WTC11 (cell line): ENCODE data around the gene RIPOR1. TPM values are rescaled to one million over a fixed set of nuclear protein-coding genes. Genes with fewer than 3 reads are reported as not detected.

ENCODE experiments used
- ATAC-seq: fragments of 200-7000 bp; cut with Tn5 transposase; 2 replicates; pipeline ENCODE4 v1.10.0; 2021; ENCODE audit warnings: mild to moderate bottlenecking, moderate library complexity
- CTCF ChIA-PET: fragments of 300-600 bp; sonication (Branson Sonifier 250); formaldehyde crosslinking; loops from one replicate; lab custom pipeline; 2021; ENCODE audit warnings: antibody characterized with exemption; lab: Charles Lee
- POLR2A ChIA-PET: fragments of 350-600 bp; sonication (Branson Sonifier 250); formaldehyde crosslinking; loops from one replicate; lab custom pipeline; 2021; ENCODE audit warnings: antibody characterized with exemption; lab: Charles Lee
- DNase-seq: peaks from one replicate; pipeline ENCODE4 v3.0.0; 2021; ENCODE audit warnings: low spot score
- H3K27ac Mint-ChIP-seq: 2 replicates; pipeline ENCODE4 v1.8.0; 2021; ENCODE audit warnings: mixed read lengths
- H3K27me3 Mint-ChIP-seq: 2 replicates; pipeline ENCODE4 v1.8.0; 2021; ENCODE audit warnings: low read depth, mild to moderate bottlenecking, moderate library complexity, mixed read lengths
- H3K36me3 Mint-ChIP-seq: 2 replicates; pipeline ENCODE4 v1.8.0; 2021; ENCODE audit warnings: mixed read lengths
- H3K4me1 Mint-ChIP-seq: 2 replicates; pipeline ENCODE4 v1.8.0; 2022; ENCODE audit warnings: mixed read lengths
- H3K4me3 Mint-ChIP-seq: 2 replicates; pipeline ENCODE4 v1.8.0; 2021; ENCODE audit warnings: mild to moderate bottlenecking, moderate library complexity, mixed read lengths
- H3K9me3 Mint-ChIP-seq: 2 replicates; pipeline ENCODE4 v1.8.0; 2021; ENCODE audit warnings: mixed read lengths
- CBFB ChIP-seq: sonication (generic); formaldehyde crosslinking; IDR thresholded peaks from 2 replicates; pipeline ENCODE4 v1.8.1; 2022; ENCODE audit warnings: mild to moderate bottlenecking, low read depth, missing genetic modification reagents
- CREB1 ChIP-seq: sonication (generic); formaldehyde crosslinking; IDR thresholded peaks from 2 replicates; pipeline ENCODE4 v1.8.0; 2023; ENCODE audit warnings: mild to moderate bottlenecking, missing genetic modification reagents
- ESRRA ChIP-seq: sonication (generic); formaldehyde crosslinking; IDR thresholded peaks from 2 replicates; pipeline ENCODE4 v1.8.1; 2022; ENCODE audit warnings: mild to moderate bottlenecking, missing genetic modification reagents, borderline replicate concordance
- HMGA2 ChIP-seq: fragments of 250-450 bp; sonication (Bioruptor Pico); IDR thresholded peaks from 2 replicates; pipeline ENCODE4 v1.4.0; 2021; ENCODE audit warnings: mild to moderate bottlenecking, moderate library complexity
- NFATC4 ChIP-seq: fragments of 250-450 bp; sonication (Bioruptor Pico); IDR thresholded peaks from 2 replicates; pipeline ENCODE4 v1.9.0; 2021; ENCODE audit warnings: mild to moderate bottlenecking
- NFYB ChIP-seq: sonication (generic); formaldehyde crosslinking; conservative IDR thresholded peaks from 2 replicates; pipeline ENCODE4 v1.8.0; 2022; ENCODE audit warnings: low read depth, missing genetic modification reagents
- NR2C2 ChIP-seq: sonication (generic); formaldehyde crosslinking; IDR thresholded peaks from 2 replicates; pipeline ENCODE4 v1.8.0; 2022; ENCODE audit warnings: mild to moderate bottlenecking, missing genetic modification reagents
- SP1 ChIP-seq: sonication (generic); formaldehyde crosslinking; conservative IDR thresholded peaks from 2 replicates; pipeline ENCODE4 v1.8.1; 2022; ENCODE audit warnings: missing genetic modification reagents
- TEAD4 ChIP-seq: sonication (generic); formaldehyde crosslinking; IDR thresholded peaks from 2 replicates; pipeline ENCODE4 v1.8.0; 2022; ENCODE audit warnings: mild to moderate bottlenecking, missing genetic modification reagents
- ZNF317 ChIP-seq: sonication (generic); formaldehyde crosslinking; IDR thresholded peaks from 2 replicates; pipeline ENCODE4 v1.8.1; 2023; ENCODE audit warnings: low read depth, mild to moderate bottlenecking, moderate library complexity, missing genetic modification reagents, borderline replicate concordance
- ZNF416 ChIP-seq: fragments of 250-450 bp; sonication (Bioruptor Pico); IDR thresholded peaks from 2 replicates; pipeline ENCODE4 v1.9.0; 2021; ENCODE audit warnings: mild to moderate bottlenecking, inconsistent platforms
- total RNA-seq: library from RNA; stranded (reverse); gene quantifications from 3 replicates; pipeline ENCODE4 v1.2.3, GENCODE V29; 2021
- TF ChIP-seq, protein P1 (sequence below): fragments of 250-450 bp; sonication (Bioruptor Pico); IDR thresholded peaks from 2 replicates; pipeline ENCODE4 v1.9.0; 2021; ENCODE audit warnings: mild to moderate bottlenecking
- TF ChIP-seq, protein P2 (sequence below): sonication (generic); formaldehyde crosslinking; IDR thresholded peaks from 2 replicates; pipeline ENCODE4 v1.8.0; 2022; ENCODE audit warnings: mild to moderate bottlenecking, missing genetic modification reagents
- TF ChIP-seq, protein P3 (sequence below): sonication (generic); formaldehyde crosslinking; IDR thresholded peaks from 2 replicates; pipeline ENCODE4 v1.8.1; 2023; ENCODE audit warnings: mild to moderate bottlenecking, missing genetic modification reagents, borderline replicate concordance
- TF ChIP-seq, protein P4 (sequence below): sonication (generic); formaldehyde crosslinking; IDR thresholded peaks from 2 replicates; pipeline ENCODE4 v1.8.0; 2023; ENCODE audit warnings: missing genetic modification reagents, mild to moderate bottlenecking, borderline replicate concordance
- TF ChIP-seq, protein P5 (sequence below): sonication (generic); formaldehyde crosslinking; IDR thresholded peaks from 2 replicates; pipeline ENCODE4 v1.8.1; 2023; ENCODE audit warnings: mild to moderate bottlenecking, missing genetic modification reagents, moderate library complexity
- TF ChIP-seq, protein P6 (sequence below): sonication (generic); formaldehyde crosslinking; IDR thresholded peaks from 2 replicates; pipeline ENCODE4 v1.8.1; 2022; ENCODE audit warnings: low read depth, mild to moderate bottlenecking, moderate library complexity, missing genetic modification reagents, borderline replicate concordance
- TF ChIP-seq, protein P7 (sequence below): sonication (generic); formaldehyde crosslinking; IDR thresholded peaks from 2 replicates; pipeline ENCODE4 v1.8.0; 2022; ENCODE audit warnings: mild to moderate bottlenecking, missing genetic modification reagents

RIPOR1 gene
- total RNA-seq, 1 experiment from 2014 or later: 14.9 TPM

DNA sequence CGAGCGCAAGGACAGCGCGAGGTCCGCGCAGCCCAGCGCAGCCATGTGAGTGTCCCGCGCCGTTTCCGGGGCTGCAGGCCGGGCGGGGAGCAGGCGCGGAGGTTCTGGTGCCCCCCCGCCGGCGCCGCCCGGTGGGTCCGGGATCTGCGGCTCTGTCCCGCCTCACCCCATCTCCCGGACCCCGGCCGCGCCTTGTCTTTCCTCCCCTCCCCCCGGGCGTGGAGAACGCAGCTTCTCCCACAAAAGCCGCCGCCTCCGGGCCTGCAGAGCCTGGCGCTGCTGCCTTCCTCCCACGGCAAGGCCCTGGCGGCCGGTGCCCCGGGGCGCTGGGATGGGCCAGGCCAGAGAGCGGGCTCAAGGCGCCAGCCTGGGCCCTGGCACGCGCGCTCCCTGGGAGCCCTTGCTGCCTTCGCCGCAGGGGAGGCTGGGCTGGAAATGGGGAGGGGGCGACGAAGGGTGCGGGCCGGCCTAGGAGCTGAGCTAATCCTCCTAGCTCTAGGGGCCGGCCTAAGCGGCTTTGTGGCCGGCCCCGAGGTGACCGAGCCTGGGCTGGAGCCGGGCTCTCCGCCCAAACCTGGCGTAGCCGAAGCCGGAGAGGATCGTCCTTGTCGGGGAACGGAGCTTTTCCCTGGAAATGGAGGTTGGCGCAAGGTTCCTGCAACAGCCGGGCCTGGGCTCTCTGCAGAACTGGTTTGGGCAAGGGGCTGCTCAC, 397 bp downstream of the RIPOR1 start (continued):
- TF ChIP-seq, protein P1, sequence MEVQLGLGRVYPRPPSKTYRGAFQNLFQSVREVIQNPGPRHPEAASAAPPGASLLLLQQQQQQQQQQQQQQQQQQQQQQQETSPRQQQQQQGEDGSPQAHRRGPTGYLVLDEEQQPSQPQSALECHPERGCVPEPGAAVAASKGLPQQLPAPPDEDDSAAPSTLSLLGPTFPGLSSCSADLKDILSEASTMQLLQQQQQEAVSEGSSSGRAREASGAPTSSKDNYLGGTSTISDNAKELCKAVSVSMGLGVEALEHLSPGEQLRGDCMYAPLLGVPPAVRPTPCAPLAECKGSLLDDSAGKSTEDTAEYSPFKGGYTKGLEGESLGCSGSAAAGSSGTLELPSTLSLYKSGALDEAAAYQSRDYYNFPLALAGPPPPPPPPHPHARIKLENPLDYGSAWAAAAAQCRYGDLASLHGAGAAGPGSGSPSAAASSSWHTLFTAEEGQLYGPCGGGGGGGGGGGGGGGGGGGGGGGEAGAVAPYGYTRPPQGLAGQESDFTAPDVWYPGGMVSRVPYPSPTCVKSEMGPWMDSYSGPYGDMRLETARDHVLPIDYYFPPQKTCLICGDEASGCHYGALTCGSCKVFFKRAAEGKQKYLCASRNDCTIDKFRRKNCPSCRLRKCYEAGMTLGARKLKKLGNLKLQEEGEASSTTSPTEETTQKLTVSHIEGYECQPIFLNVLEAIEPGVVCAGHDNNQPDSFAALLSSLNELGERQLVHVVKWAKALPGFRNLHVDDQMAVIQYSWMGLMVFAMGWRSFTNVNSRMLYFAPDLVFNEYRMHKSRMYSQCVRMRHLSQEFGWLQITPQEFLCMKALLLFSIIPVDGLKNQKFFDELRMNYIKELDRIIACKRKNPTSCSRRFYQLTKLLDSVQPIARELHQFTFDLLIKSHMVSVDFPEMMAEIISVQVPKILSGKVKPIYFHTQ: no peak
- TF ChIP-seq, protein P2, sequence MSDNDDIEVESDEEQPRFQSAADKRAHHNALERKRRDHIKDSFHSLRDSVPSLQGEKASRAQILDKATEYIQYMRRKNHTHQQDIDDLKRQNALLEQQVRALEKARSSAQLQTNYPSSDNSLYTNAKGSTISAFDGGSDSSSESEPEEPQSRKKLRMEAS (CRISPR knock-in tag): 0 out of 2 replicates have a peak, but pooled peaks have one; percentile 9
- TF ChIP-seq NFATC4 (CRISPR knock-in tag): no peak
- TF ChIP-seq ZNF317 (CRISPR knock-in tag): no peak; the same call in 1 of the 2 replicates
- TF ChIP-seq HMGA2 (CRISPR knock-in tag): no peak
- no peak for TF ChIP-seq CREB1 (CRISPR knock-in tag)
- TF ChIP-seq CBFB (CRISPR knock-in tag): no peak
- TF ChIP-seq NR2C2 (CRISPR knock-in tag): no peak
- TF ChIP-seq, protein P3, sequence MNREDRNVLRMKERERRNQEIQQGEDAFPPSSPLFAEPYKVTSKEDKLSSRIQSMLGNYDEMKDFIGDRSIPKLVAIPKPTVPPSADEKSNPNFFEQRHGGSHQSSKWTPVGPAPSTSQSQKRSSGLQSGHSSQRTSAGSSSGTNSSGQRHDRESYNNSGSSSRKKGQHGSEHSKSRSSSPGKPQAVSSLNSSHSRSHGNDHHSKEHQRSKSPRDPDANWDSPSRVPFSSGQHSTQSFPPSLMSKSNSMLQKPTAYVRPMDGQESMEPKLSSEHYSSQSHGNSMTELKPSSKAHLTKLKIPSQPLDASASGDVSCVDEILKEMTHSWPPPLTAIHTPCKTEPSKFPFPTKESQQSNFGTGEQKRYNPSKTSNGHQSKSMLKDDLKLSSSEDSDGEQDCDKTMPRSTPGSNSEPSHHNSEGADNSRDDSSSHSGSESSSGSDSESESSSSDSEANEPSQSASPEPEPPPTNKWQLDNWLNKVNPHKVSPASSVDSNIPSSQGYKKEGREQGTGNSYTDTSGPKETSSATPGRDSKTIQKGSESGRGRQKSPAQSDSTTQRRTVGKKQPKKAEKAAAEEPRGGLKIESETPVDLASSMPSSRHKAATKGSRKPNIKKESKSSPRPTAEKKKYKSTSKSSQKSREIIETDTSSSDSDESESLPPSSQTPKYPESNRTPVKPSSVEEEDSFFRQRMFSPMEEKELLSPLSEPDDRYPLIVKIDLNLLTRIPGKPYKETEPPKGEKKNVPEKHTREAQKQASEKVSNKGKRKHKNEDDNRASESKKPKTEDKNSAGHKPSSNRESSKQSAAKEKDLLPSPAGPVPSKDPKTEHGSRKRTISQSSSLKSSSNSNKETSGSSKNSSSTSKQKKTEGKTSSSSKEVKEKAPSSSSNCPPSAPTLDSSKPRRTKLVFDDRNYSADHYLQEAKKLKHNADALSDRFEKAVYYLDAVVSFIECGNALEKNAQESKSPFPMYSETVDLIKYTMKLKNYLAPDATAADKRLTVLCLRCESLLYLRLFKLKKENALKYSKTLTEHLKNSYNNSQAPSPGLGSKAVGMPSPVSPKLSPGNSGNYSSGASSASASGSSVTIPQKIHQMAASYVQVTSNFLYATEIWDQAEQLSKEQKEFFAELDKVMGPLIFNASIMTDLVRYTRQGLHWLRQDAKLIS (CRISPR knock-in tag): no peak
- TF ChIP-seq SP1 (CRISPR knock-in tag): 0 out of 2 replicates have a peak, but pooled peaks have one; percentile 42

DNA sequence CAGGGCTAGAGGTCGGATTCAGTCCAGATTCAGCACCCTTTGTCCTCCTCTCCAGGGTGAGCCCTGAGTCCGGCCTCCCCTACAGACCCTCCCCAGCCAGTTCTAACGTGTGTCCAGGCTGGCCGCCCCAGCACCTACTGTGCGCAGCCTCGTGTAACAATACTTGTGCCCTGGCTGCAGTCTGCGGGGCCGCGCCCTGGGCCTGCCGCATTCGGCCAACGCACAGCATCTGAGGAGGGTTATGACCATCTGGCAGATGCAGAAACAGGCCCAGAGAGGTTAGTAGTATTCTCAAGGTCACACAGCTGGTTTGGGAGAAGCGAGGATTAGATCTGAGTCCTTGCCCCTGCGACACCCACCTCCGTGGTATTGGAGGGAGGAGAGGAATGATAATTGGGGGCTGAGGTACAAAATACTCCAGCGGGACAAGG, 968 bp downstream of the RIPOR1 start:
- DNase-seq (no peak), ATAC-seq (peak; percentile 8)
- no peaks in the 10 kb centered on the region for H3K9me3 Mint-ChIP-seq
- peak overlapping the region; percentile 77 for H3K4me3 Mint-ChIP-seq
- H3K27ac Mint-ChIP-seq: no peak overlapping the region
- H3K4me1 Mint-ChIP-seq: peaks cover 5% of the 10 kb centered on the region
- no peaks in the 10 kb centered on the region for H3K36me3 Mint-ChIP-seq
- ChIA-PET POLR2A (interaction anchor here (0.5 to 1.9 kb wide), 3 partner anchors 9 to 111 kb away, joined by 3 to 5 read pairs (median 4); no protein-coding TSS in a partner anchor), CTCF (interaction anchor here (1.1 to 13.9 kb wide), 13 partner anchors 8 to 576 kb away, joined by 3 to 184 read pairs (median 8); partner anchors contain the start of genes ACD, ATP6V0D1, CARMIL2 and CTCF)
- H3K27me3 Mint-ChIP-seq: peaks cover 94% of the 10 kb centered on the region
- TF ChIP-seq ZNF416: no peak
- TF ChIP-seq ZNF317 (CRISPR knock-in tag): no peak
- TF ChIP-seq, protein P4, sequence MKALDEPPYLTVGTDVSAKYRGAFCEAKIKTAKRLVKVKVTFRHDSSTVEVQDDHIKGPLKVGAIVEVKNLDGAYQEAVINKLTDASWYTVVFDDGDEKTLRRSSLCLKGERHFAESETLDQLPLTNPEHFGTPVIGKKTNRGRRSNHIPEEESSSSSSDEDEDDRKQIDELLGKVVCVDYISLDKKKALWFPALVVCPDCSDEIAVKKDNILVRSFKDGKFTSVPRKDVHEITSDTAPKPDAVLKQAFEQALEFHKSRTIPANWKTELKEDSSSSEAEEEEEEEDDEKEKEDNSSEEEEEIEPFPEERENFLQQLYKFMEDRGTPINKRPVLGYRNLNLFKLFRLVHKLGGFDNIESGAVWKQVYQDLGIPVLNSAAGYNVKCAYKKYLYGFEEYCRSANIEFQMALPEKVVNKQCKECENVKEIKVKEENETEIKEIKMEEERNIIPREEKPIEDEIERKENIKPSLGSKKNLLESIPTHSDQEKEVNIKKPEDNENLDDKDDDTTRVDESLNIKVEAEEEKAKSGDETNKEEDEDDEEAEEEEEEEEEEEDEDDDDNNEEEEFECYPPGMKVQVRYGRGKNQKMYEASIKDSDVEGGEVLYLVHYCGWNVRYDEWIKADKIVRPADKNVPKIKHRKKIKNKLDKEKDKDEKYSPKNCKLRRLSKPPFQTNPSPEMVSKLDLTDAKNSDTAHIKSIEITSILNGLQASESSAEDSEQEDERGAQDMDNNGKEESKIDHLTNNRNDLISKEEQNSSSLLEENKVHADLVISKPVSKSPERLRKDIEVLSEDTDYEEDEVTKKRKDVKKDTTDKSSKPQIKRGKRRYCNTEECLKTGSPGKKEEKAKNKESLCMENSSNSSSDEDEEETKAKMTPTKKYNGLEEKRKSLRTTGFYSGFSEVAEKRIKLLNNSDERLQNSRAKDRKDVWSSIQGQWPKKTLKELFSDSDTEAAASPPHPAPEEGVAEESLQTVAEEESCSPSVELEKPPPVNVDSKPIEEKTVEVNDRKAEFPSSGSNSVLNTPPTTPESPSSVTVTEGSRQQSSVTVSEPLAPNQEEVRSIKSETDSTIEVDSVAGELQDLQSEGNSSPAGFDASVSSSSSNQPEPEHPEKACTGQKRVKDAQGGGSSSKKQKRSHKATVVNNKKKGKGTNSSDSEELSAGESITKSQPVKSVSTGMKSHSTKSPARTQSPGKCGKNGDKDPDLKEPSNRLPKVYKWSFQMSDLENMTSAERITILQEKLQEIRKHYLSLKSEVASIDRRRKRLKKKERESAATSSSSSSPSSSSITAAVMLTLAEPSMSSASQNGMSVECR (CRISPR knock-in tag): no peak
- TF ChIP-seq ESRRA (CRISPR knock-in tag): no peak
- TF ChIP-seq, protein P5, sequence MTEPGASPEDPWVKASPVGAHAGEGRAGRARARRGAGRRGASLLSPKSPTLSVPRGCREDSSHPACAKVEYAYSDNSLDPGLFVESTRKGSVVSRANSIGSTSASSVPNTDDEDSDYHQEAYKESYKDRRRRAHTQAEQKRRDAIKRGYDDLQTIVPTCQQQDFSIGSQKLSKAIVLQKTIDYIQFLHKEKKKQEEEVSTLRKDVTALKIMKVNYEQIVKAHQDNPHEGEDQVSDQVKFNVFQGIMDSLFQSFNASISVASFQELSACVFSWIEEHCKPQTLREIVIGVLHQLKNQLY (CRISPR knock-in tag): no peak
- no peak for TF ChIP-seq NFYB (CRISPR knock-in tag)
- TF ChIP-seq, protein P6, sequence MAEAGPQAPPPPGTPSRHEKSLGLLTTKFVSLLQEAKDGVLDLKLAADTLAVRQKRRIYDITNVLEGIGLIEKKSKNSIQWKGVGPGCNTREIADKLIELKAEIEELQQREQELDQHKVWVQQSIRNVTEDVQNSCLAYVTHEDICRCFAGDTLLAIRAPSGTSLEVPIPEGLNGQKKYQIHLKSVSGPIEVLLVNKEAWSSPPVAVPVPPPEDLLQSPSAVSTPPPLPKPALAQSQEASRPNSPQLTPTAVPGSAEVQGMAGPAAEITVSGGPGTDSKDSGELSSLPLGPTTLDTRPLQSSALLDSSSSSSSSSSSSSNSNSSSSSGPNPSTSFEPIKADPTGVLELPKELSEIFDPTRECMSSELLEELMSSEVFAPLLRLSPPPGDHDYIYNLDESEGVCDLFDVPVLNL (CRISPR knock-in tag): no peak
- no peak for TF ChIP-seq TEAD4 (CRISPR knock-in tag)
- TF ChIP-seq, protein P7, sequence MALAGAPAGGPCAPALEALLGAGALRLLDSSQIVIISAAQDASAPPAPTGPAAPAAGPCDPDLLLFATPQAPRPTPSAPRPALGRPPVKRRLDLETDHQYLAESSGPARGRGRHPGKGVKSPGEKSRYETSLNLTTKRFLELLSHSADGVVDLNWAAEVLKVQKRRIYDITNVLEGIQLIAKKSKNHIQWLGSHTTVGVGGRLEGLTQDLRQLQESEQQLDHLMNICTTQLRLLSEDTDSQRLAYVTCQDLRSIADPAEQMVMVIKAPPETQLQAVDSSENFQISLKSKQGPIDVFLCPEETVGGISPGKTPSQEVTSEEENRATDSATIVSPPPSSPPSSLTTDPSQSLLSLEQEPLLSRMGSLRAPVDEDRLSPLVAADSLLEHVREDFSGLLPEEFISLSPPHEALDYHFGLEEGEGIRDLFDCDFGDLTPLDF: no peak
